ENCODE results near the gene EYA2.

- TF ChIP-seq CTCF (IDR thresholded peaks at IDR 0.05): no peak
- no peak for TF ChIP-seq POLR2AphosphoS5 (IDR thresholded peaks at IDR 0.05)
- TF ChIP-seq POLR2A (IDR thresholded peaks at IDR 0.05): no peak
- no peak for TF ChIP-seq EP300 (IDR thresholded peaks at IDR 0.05)
Measured at GRCh38 chr20:47122560-47122959, 227.9 kb downstream of the EYA2 start.

Measured in gastroesophageal sphincter (tissue), 3 donors.